OCI-M2 (cell line): ENCODE measurements around the gene ADGRV1.
"Not testable (repeated sequence)": the region's sequence is repeated elsewhere in the genome, so short reads cannot be mapped to it uniquely, and the experiment has no call there.

ENCODE experiments used
- DNase-seq: peaks from one replicate; lab custom pipeline; 2025; ENCODE audit not compliant: unreplicated experiment; lab: John Stamatoyannopoulos, UW

ADGRV1 gene

GRCh38 chr5:90645024-90645610 is 86.5 kb downstream of the ADGRV1 start:
- DNase-seq, result peak; percentile 46

- DNase-seq, result no peak
Measured at GRCh38 chr5:90650767-90651166, 92.2 kb downstream of the ADGRV1 start.

GRCh38 chr5:90654215-90654614 is 95.6 kb downstream of the ADGRV1 start:
- DNase-seq, result no peak

GRCh38 chr5:90655423-90655822 is 96.8 kb downstream of the ADGRV1 start:
- DNase-seq, result no peak

- no peak for DNase-seq
Measured at GRCh38 chr5:90657030-90657429, 98.4 kb downstream of the ADGRV1 start.

- no peak for DNase-seq
Measured at GRCh38 chr5:90657788-90658187, 99.2 kb downstream of the ADGRV1 start.

- no peak for DNase-seq
Measured at GRCh38 chr5:90658620-90659019, 100.0 kb downstream of the ADGRV1 start.

- not testable (repeated sequence) for DNase-seq
Measured at GRCh38 chr5:90668079-90668565, 109.5 kb downstream of the ADGRV1 start.

- DNase-seq, result no peak
Measured at GRCh38 chr5:90675222-90675621, 116.6 kb downstream of the ADGRV1 start.

- DNase-seq, result no peak
Measured at GRCh38 chr5:90680921-90681563, 122.4 kb downstream of the ADGRV1 start.

- DNase-seq, result no peak
Measured at GRCh38 chr5:90682278-90682677, 123.7 kb downstream of the ADGRV1 start.

- DNase-seq, result no peak
Measured at GRCh38 chr5:90685425-90686022, 126.9 kb downstream of the ADGRV1 start.

GRCh38 chr5:90686363-90686762 is 127.8 kb downstream of the ADGRV1 start:
- DNase-seq, result not testable (repeated sequence)

- DNase-seq, result not testable (repeated sequence)
Measured at GRCh38 chr5:90687458-90687857, 128.9 kb downstream of the ADGRV1 start.

GRCh38 chr5:90689064-90689463 is 130.5 kb downstream of the ADGRV1 start:
- no peak for DNase-seq

- DNase-seq, result no peak
Measured at GRCh38 chr5:90690307-90690706, 131.7 kb downstream of the ADGRV1 start.

- DNase-seq, result no peak
Measured at GRCh38 chr5:90691533-90691932, 132.9 kb downstream of the ADGRV1 start.

- no peak for DNase-seq
Measured at GRCh38 chr5:90696153-90696552, 137.6 kb downstream of the ADGRV1 start.

- DNase-seq, result no peak
Measured at GRCh38 chr5:90700299-90700698, 141.7 kb downstream of the ADGRV1 start.

- no peak for DNase-seq
Measured at GRCh38 chr5:90703932-90704331, 145.3 kb downstream of the ADGRV1 start.

- no peak for DNase-seq
Measured at GRCh38 chr5:90707698-90708097, 149.1 kb downstream of the ADGRV1 start.
